Breast epithelium (tissue), 4 donors: ENCODE measurements around the gene IGLL1. TPM values are rescaled to one million over a fixed set of nuclear protein-coding genes. Genes with fewer than 3 reads are reported as not detected.

Experiments
- DNase-seq, 2 donors: peaks; one replicate each; pipeline ENCODE4 v3.0.0-alpha.2; 2019; ENCODE audit warnings: low spot score in 2 of 2
- H3K27ac ChIP-seq, 2 donors: fragments of 200-600 bp; sonication (generic) in 1 of 2; one replicate each; pipeline ENCODE4 v1.5.1; 2016 to 2019; ENCODE audit warnings: mild to moderate bottlenecking in 1 of 2
- H3K27me3 ChIP-seq, 2 donors: fragments of 200-600 bp; sonication (generic) in 1 of 2; one replicate each; pipeline versions ENCODE4 v1.5.1 to v1.6.0; 2017 to 2019; ENCODE audit warnings: control low read depth in 1 of 2, mild to moderate bottlenecking in 1 of 2
- H3K36me3 ChIP-seq: fragments of 200-600 bp; one replicate; pipeline ENCODE4 v1.5.1; 2019
- H3K4me1 ChIP-seq, 2 donors: fragments of 200-600 bp; sonication (generic); one replicate each; pipeline ENCODE4 v1.5.1; 2016 to 2019; ENCODE audit warnings: control low read depth in 1 of 2
- H3K4me3 ChIP-seq, 3 donors: fragments of 200-600 bp; sonication (generic); 1 replicate in 2 of 3; 2 replicates in 1 of 3; pipeline ENCODE4 v1.5.1; 2016 to 2019; ENCODE audit warnings: mild to moderate bottlenecking in 3 of 3, moderate library complexity in 2 of 3
- H3K9me3 ChIP-seq, 2 donors: fragments of 200-600 bp; sonication (generic) in 1 of 2; one replicate each; pipeline ENCODE4 v1.5.1; 2016 to 2019; ENCODE audit warnings: control low read depth in 1 of 2
- POLR2A ChIP-seq: fragments of 450-650 bp; IDR thresholded peaks from one replicate; pipeline ENCODE4 v1.6.1; 2016; ENCODE audit warnings: antibody characterized with exemption, mild to moderate bottlenecking, moderate library complexity
- POLR2AphosphoS5 ChIP-seq, 3 donors: sonication (generic); formaldehyde crosslinking; IDR thresholded peaks; one replicate each; pipeline ENCODE4 v1.6.1; 2017; ENCODE audit warnings: antibody characterized with exemption in 3 of 3
- intact Hi-C: fragments of 100-400 bp; cut with DNase I; formaldehyde crosslinking; loops from one replicate; pipeline ENCODE4 v1.15.1; 2023; ENCODE audit warnings: low total_unique reads
- total RNA-seq, 3 donors: library from RNA; depleted of rRNA; stranded (reverse); fragments of >200 nt; gene quantifications; one replicate each; pipeline ENCODE4 v1.1.0, GENCODE V29; 2016
- TF ChIP-seq, protein P1 (sequence below), 3 donors: fragments of 450-650 bp; IDR thresholded peaks; one replicate each; pipeline ENCODE4 v1.5.1; 2016 to 2017; ENCODE audit warnings: antibody characterized with exemption in 3 of 3, mild to moderate bottlenecking in 3 of 3, moderate library complexity in 3 of 3

IGLL1 gene
- total RNA-seq, 3 donors from 2014 or later: not detected

GRCh38 chr22:23580576-23581259, 628 bp upstream of the IGLL1 start:
- DNase-seq: no peak
- Histone ChIP-seq H3K4me1 (no peaks in the 10 kb centered on the region), H3K4me3 (no peak overlapping the region), H3K36me3 (no peaks in the 10 kb centered on the region), H3K27ac (no peak overlapping the region), H3K9me3 (no peaks in the 10 kb centered on the region), H3K27me3 (no peaks in the 10 kb centered on the region)
- TF ChIP-seq POLR2AphosphoS5 (IDR thresholded peaks at IDR 0.05) (no peak), POLR2A (no peak)
- TF ChIP-seq, protein P1, sequence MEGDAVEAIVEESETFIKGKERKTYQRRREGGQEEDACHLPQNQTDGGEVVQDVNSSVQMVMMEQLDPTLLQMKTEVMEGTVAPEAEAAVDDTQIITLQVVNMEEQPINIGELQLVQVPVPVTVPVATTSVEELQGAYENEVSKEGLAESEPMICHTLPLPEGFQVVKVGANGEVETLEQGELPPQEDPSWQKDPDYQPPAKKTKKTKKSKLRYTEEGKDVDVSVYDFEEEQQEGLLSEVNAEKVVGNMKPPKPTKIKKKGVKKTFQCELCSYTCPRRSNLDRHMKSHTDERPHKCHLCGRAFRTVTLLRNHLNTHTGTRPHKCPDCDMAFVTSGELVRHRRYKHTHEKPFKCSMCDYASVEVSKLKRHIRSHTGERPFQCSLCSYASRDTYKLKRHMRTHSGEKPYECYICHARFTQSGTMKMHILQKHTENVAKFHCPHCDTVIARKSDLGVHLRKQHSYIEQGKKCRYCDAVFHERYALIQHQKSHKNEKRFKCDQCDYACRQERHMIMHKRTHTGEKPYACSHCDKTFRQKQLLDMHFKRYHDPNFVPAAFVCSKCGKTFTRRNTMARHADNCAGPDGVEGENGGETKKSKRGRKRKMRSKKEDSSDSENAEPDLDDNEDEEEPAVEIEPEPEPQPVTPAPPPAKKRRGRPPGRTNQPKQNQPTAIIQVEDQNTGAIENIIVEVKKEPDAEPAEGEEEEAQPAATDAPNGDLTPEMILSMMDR (IDR thresholded peaks at IDR 0.05): no peak
- intact Hi-C loops: no loop called here

DNA sequence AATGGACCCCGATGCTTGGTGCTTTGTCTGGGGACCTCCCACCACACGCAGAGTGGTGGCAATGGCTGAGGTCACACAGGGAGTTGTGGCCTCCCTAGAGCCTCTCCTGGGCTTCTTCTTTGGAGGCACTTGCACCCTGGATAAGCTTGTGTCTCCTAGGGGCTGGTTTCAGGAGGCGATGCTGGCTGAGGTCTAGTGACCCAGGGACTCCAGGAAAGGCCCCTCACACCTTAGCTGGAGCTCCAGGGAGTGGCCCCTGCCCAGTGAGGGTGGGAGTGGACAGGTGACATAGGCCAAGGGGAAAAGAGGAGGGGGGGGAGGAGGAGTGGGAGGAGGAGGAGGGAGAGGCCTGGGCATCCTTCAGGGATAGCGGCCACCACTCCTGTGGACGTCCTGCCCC, 810 bp downstream of the IGLL1 start:
- no peak for DNase-seq
- H3K9me3 ChIP-seq: no peaks in the 10 kb centered on the region
- intact Hi-C loops: no loop called here
- H3K27ac ChIP-seq: no peak overlapping the region
- no peaks in the 10 kb centered on the region for H3K27me3 ChIP-seq
- TF ChIP-seq, protein P1 (IDR thresholded peaks at IDR 0.05): no peak
- no peak for TF ChIP-seq POLR2AphosphoS5 (IDR thresholded peaks at IDR 0.05)
- TF ChIP-seq POLR2A: no peak
- H3K36me3 ChIP-seq: no peaks in the 10 kb centered on the region
- no peaks in the 10 kb centered on the region for H3K4me1 ChIP-seq
- H3K4me3 ChIP-seq: no peak overlapping the region

DNA sequence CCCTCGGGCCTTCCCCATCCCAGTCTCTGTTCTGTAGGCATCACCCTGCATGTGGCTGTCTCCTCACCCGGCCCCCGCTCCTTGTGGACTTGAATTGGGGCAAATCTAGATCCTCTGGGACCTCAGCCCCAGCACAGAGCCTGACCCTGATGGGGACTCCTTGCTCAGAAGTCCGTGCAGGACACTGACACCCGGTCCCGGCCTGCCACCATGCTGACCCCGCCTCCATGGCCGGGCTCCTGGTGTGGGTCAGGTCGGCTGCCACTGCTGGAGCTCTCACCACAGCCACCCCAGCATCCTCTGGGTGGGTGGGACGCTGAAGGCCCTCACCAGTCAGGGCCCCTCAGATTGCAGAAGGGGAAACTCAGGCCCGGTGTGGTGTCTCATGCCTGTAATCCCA, 1.8 kb downstream of the IGLL1 start:
- no peaks in the 10 kb centered on the region for H3K9me3 ChIP-seq
- no peak overlapping the region for H3K27ac ChIP-seq
- no peak for DNase-seq
- H3K4me3 ChIP-seq: no peak overlapping the region
- TF ChIP-seq POLR2AphosphoS5 (IDR thresholded peaks at IDR 0.05): no peak
- TF ChIP-seq, protein P1 (IDR thresholded peaks at IDR 0.05): no peak
- no peaks in the 10 kb centered on the region for H3K36me3 ChIP-seq
- no peaks in the 10 kb centered on the region for H3K4me1 ChIP-seq
- intact Hi-C loops: no loop called here
- H3K27me3 ChIP-seq: no peaks in the 10 kb centered on the region

DNA sequence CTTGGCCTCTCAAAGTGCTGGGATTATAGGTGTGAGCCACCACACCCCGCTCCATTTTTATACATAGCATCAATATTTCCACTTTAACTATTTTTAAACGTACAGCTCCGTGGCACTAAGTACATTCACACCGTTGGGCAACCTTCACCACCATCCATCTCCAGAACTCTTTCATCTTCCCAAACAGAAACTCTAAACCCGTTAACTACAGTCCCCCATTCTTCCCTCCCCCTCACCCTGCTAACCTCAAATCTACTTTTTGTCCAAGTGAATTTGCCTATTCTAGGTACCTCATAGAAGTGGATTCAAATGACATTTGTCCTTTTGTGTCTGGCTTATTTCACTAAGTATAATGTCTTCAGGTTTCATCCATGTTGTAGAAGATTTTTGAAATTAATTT, 3.4 kb downstream of the IGLL1 start:
- DNase-seq: no peak
- intact Hi-C loops: no loop called here
- Histone ChIP-seq H3K36me3 (no peaks in the 10 kb centered on the region), H3K9me3 (no peaks in the 10 kb centered on the region), H3K27ac (no peak overlapping the region), H3K4me3 (no peak overlapping the region), H3K4me1 (no peaks in the 10 kb centered on the region), H3K27me3 (no peaks in the 10 kb centered on the region)
- no peak for TF ChIP-seq POLR2AphosphoS5 (IDR thresholded peaks at IDR 0.05)
- TF ChIP-seq POLR2A: no peak
- TF ChIP-seq, protein P1 (IDR thresholded peaks at IDR 0.05): no peak

GRCh38 chr22:23575601-23576000, 4.5 kb downstream of the IGLL1 start:
- TF ChIP-seq, protein P1 (IDR thresholded peaks at IDR 0.05): no peak
- TF ChIP-seq POLR2AphosphoS5 (IDR thresholded peaks at IDR 0.05) (no peak), POLR2A (no peak)
- no peaks in the 10 kb centered on the region for H3K4me1 ChIP-seq
- no peak overlapping the region for H3K27ac ChIP-seq
- intact Hi-C loops: no loop called here
- DNase-seq: no peak
- H3K36me3 ChIP-seq: no peaks in the 10 kb centered on the region
- H3K4me3 ChIP-seq: no peak overlapping the region
- H3K9me3 ChIP-seq: no peaks in the 10 kb centered on the region
- H3K27me3 ChIP-seq: no peaks in the 10 kb centered on the region
